Endothelial cell of umbilical vein (primary cell): ENCODE data around the gene METRNL. TPM values are rescaled to one million over a fixed set of nuclear protein-coding genes. Genes with fewer than 3 reads are reported as not detected.

Experiments used
- BruUV-seq: library from RNA; stranded (reverse); fragments of 400-500 nt; replicated peaks from 2 replicates; lab custom pipeline; 2021; lab: Mats Ljungman, UMichigan
- CTCF ChIA-PET: fragments of 300-600, 350-600 bp; sonication (Branson Sonifier 250); formaldehyde crosslinking; loops from one replicate; lab custom pipeline; 2021; ENCODE audit warnings: antibody characterized with exemption, inconsistent platforms; lab: Charles Lee
- POLR2A ChIA-PET: fragments of 300-600, 350-600 bp; sonication (Branson Sonifier 250); formaldehyde crosslinking; loops from one replicate; lab custom pipeline; 2021; ENCODE audit warnings: antibody characterized with exemption, inconsistent platforms; lab: Charles Lee
- DNase-seq: peaks from one replicate; pipeline ENCODE4 v3.0.0-alpha.2; 2011; ENCODE audit warnings: low read depth, low spot score
- FAIRE-seq: peaks from 2 replicates; lab custom pipeline; 2011; peaks lifted over from hg19 to GRCh38; lab: Jason Lieb, UNC
- H2AFZ ChIP-seq: 2 replicates; pipeline ENCODE4 v1.6.0; 2012; ENCODE audit warnings: low read depth, low read length, control low read depth, inconsistent platforms
- H3K27ac ChIP-seq: 2 replicates; pipeline ENCODE4 v1.5.1; 2011; ENCODE audit warnings: low read depth, mild to moderate bottlenecking, control low read depth, low read length, moderate library complexity; ENCODE audit not compliant: insufficient read depth
- H3K27me3 ChIP-seq, 2 experiments: 2 replicates each; pipeline versions ENCODE4 v1.6.0 to v1.6.1; 2011; ENCODE audit warnings: low read length in 2 of 2, mixed read lengths in 1 of 2; ENCODE audit not compliant: control insufficient read depth in 2 of 2, insufficient read depth in 2 of 2
- H3K36me3 ChIP-seq, 2 experiments: 2 replicates in 1 of 2; 3 replicates in 1 of 2; pipeline ENCODE4 v1.5.1; 2011; ENCODE audit warnings: low read length in 2 of 2, mild to moderate bottlenecking in 1 of 2, moderate library complexity in 1 of 2; ENCODE audit not compliant: control insufficient read depth in 2 of 2, insufficient read depth in 2 of 2; ENCODE audit errors: extremely low read depth in 1 of 2
- H3K4me1 ChIP-seq: 3 replicates; pipeline ENCODE4 v1.5.1; 2011; ENCODE audit warnings: mild to moderate bottlenecking, low read length; ENCODE audit not compliant: control insufficient read depth, insufficient read depth; ENCODE audit errors: extremely low read depth
- H3K4me2 ChIP-seq: 2 replicates; pipeline ENCODE4 v1.6.1; 2011; ENCODE audit warnings: low read length, control low read depth, mixed read lengths; ENCODE audit not compliant: insufficient read depth
- H3K4me3 ChIP-seq, 3 experiments: fragments of 200-600 bp in 1 of 3; sonication (generic), shearing (Covaris generic) in 1 of 3; replicated peaks in 1 of 3; 2 replicates each; pipeline ENCODE4 v1.5.1; 2011 to 2016; ENCODE audit warnings: control low read depth in 3 of 3, low read length in 3 of 3, mild to moderate bottlenecking in 2 of 3, inconsistent platforms in 1 of 3, low read depth in 1 of 3, moderate library complexity in 1 of 3; ENCODE audit not compliant: insufficient read depth in 1 of 3
- H3K79me2 ChIP-seq: 2 replicates; pipeline ENCODE4 v1.6.0; 2012; ENCODE audit warnings: low read length, inconsistent platforms; ENCODE audit not compliant: control insufficient read depth, insufficient read depth
- H3K9ac ChIP-seq: replicated peaks from 2 replicates; pipeline ENCODE3; 2011; ENCODE audit warnings: low read length, control low read depth; ENCODE audit not compliant: insufficient read depth; ENCODE audit errors: extremely low read depth
- H3K9me1 ChIP-seq: replicated peaks from 3 replicates; pipeline ENCODE4 v1.6.0; 2011; ENCODE audit warnings: mild to moderate bottlenecking, low read length; ENCODE audit not compliant: control insufficient read depth, insufficient read depth; ENCODE audit errors: extremely low read depth
- H3K9me3 ChIP-seq: replicated peaks from 2 replicates; pipeline ENCODE4 v1.5.1; 2012; ENCODE audit warnings: low read length, inconsistent platforms; ENCODE audit not compliant: control insufficient read depth, insufficient read depth
- H4K20me1 ChIP-seq: replicated peaks from 2 replicates; pipeline ENCODE3; 2011; ENCODE audit warnings: mild to moderate bottlenecking, low read length; ENCODE audit not compliant: control insufficient read depth, insufficient read depth; ENCODE audit errors: extremely low read depth
- CTCF ChIP-seq, 2 donors: IDR thresholded peaks; 1 replicate in 1 of 2; 2 replicates in 1 of 2; pipeline ENCODE4 v1.5.1; 2011; ENCODE audit warnings: low read length in 2 of 2, mild to moderate bottlenecking in 2 of 2, moderate library complexity in 2 of 2, control low read depth in 1 of 2, inconsistent platforms in 1 of 2, low read depth in 1 of 2; ENCODE audit not compliant: insufficient read depth in 1 of 2; ENCODE audit errors: extremely low read depth in 1 of 2
- EZH2 ChIP-seq: IDR thresholded peaks from 2 replicates; pipeline ENCODE4 v1.6.1; 2012; ENCODE audit warnings: borderline replicate concordance, low read depth, mild to moderate bottlenecking, moderate library complexity, low read length, inconsistent platforms; ENCODE audit not compliant: severe bottlenecking
- FOS ChIP-seq: IDR thresholded peaks from 2 replicates; pipeline ENCODE4 v1.6.1; 2011; ENCODE audit warnings: mild to moderate bottlenecking, low read length, moderate library complexity, borderline replicate concordance; ENCODE audit not compliant: insufficient read depth
- GATA2 ChIP-seq: IDR thresholded peaks from 2 replicates; pipeline ENCODE4 v1.7.0; 2011; ENCODE audit warnings: low read depth, mild to moderate bottlenecking, moderate library complexity, mixed read lengths, low read length; ENCODE audit not compliant: insufficient read length, insufficient read depth
- JUN ChIP-seq: IDR thresholded peaks from 2 replicates; pipeline ENCODE4 v1.6.1; 2011; ENCODE audit warnings: borderline replicate concordance, low read depth; ENCODE audit not compliant: insufficient read length, insufficient read depth
- MAX ChIP-seq: IDR thresholded peaks from 2 replicates; pipeline ENCODE4 v1.6.1; 2011; ENCODE audit not compliant: insufficient read depth, insufficient read length
- MYC ChIP-seq: IDR thresholded peaks from one replicate; pipeline ENCODE4 v1.6.1; 2011; ENCODE audit warnings: mild to moderate bottlenecking, low read depth, low read length
- POLR2A ChIP-seq: IDR thresholded peaks from 2 replicates; pipeline ENCODE4 v1.6.1; 2012; ENCODE audit warnings: low read depth, mild to moderate bottlenecking, control low read depth, low read length
- POLR2AphosphoS5 ChIP-seq: IDR thresholded peaks from 2 replicates; pipeline ENCODE4 v1.6.1; 2012; ENCODE audit warnings: low read depth, mild to moderate bottlenecking, control low read depth, low read length, moderate library complexity; ENCODE audit not compliant: insufficient read depth
- dilution Hi-C: fragments of 300-500 bp; cut with MboI; formaldehyde crosslinking; loops from one replicate; pipeline ENCODE4 v1.15.0; 2019; ENCODE audit warnings: low sequenced_read_pairs; ENCODE audit not compliant: extremely low pct_ligation_motif_present
- intact Hi-C: fragments of 100-400 bp; cut with micrococcal nuclease; formaldehyde crosslinking; loops from one replicate; pipeline ENCODE4 v1.10.0; 2022
- polyA plus RNA-seq, 4 experiments: library from polyadenylated mRNA; depleted of rRNA in 3 of 4; stranded (reverse) in 3 of 4; unstranded in 1 of 4; fragments of >200 nt; gene quantifications; 2 replicates each; pipeline versions ENCODE4 v1.2.1 to v1.2.3, GENCODE V29; 2011 to 2012; ENCODE audit warnings: missing spikeins in 1 of 4
- total RNA-seq: library from RNA; stranded (reverse); gene quantifications from 2 replicates; pipeline ENCODE4 v1.2.3, GENCODE V29; 2021

The METRNL gene
- total and polyA plus RNA-seq, 2 donors (not counting 3 experiments of a cell fraction or from before 2014, with no cell fraction given): 29.5 to 54.4 TPM

GRCh38 chr17:83093506-83093905 lies 14.1 kb downstream of the METRNL start:
- Histone ChIP-seq H3K36me3 (peaks cover 6 to 34% of the 10 kb centered on the region in 2 experiments), H3K9me1 (no peaks in the 10 kb centered on the region), H2AFZ (no peak overlapping the region), H3K79me2 (peaks cover 6% of the 10 kb centered on the region), H3K9ac (no peak overlapping the region), H3K27ac (no peak overlapping the region), H3K4me2 (no peak overlapping the region), H3K4me1 (no peaks in the 10 kb centered on the region), H3K4me3 (no peak overlapping the region), H3K27me3 (no peaks in the 10 kb centered on the region), H3K9me3 (no peaks in the 10 kb centered on the region), H4K20me1 (no peaks in the 10 kb centered on the region)
- DNase-seq: no peak
- dilution Hi-C loops: no loop called here
- intact Hi-C loops: no loop called here
- POLR2A ChIA-PET: no interaction called here
- no peak for TF ChIP-seq GATA2
- no peak for TF ChIP-seq POLR2A
- no TSS peak for BruUV-seq
- no peak for FAIRE-seq
- CTCF ChIA-PET: no interaction called here

- Histone ChIP-seq H3K79me2 (peaks cover 6% of the 10 kb centered on the region), H3K9me3 (no peaks in the 10 kb centered on the region), H3K4me1 (peaks cover 3% of the 10 kb centered on the region), H3K27me3 (no peaks in the 10 kb centered on the region), H2AFZ (no peak overlapping the region), H3K4me2 (no peak overlapping the region), H3K36me3 (peaks cover 6 to 34% of the 10 kb centered on the region in 2 experiments), H3K9ac (no peak overlapping the region), H3K9me1 (no peaks in the 10 kb centered on the region), H3K4me3 (no peak overlapping the region), H3K27ac (no peak overlapping the region), H4K20me1 (no peaks in the 10 kb centered on the region)
- POLR2A ChIA-PET: no interaction called here
- FAIRE-seq (no peak), DNase-seq (no peak)
- dilution Hi-C loops: no loop called here
- intact Hi-C loops: no loop called here
- CTCF ChIA-PET: no interaction called here
- no TSS peak for BruUV-seq
- TF ChIP-seq FOS (no peak), CTCF (IDR thresholded peaks at IDR 0.05; ENCODE audit: extremely low read depth in 1 of 2, insufficient read depth in 1 of 2, low read depth in 1 of 2, low read length in 2 of 2) (no peak), MAX (no peak), EZH2 (no peak), POLR2AphosphoS5 (no peak), GATA2 (no peak), POLR2A (no peak), MYC (no peak), JUN (no peak)
These were observed 14.9 kb downstream of the METRNL start for GRCh38 chr17:83094291-83094690.
